Measurements from ENCODE around the gene PCP2. TPM values are rescaled to one million over a fixed set of nuclear protein-coding genes. Genes with fewer than 3 reads are reported as not detected.
"Not testable (repeated sequence)": the region's sequence is repeated elsewhere in the genome, so short reads cannot be mapped to it uniquely, and the experiment has no call there.

PCP2 gene
- total RNA-seq, 4 donors from 2014 or later, result not detected

DNA sequence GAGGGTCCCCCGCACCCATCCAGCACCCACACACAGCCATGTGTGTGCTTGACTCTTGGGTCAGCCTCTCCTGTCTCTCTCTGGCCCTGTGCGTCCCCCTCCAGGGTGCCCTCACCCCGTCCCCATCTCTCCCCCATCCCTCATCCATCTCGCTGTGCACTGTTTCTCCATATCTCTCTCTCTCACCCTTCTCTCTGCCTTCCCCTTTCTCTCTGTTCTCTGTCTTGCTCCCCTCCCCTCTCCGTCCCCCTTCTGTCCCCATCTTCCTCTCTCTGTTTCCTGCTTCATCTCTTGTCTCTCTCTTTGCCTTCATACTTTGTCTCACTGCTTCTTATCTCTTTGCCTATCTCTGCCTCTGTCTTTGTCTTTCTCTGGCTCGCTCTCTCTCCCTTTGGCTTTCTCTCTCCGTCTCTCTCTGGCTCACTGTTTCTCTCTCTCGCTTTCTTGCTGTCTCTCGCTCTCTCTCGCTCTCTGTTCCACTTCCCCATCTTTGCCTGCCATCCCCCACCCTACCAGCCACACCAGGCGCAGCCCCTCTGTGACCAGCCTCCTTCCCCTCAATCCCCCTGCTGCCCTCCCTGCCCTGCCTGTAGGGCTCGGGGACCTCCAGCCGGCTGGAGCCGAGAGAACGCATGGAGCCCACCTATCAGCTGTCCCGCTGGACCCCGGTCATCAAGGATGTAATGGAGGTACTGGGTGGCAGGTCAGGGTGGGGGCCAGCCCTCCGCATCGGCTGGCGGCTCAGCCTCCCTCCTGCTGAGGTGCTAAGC is 12.3 kb upstream of the PCP2 start:
- peaks cover 0 to 2% (median 0%) of the 10 kb centered on the region in 3 donors for H3K27me3 ChIP-seq

DNA sequence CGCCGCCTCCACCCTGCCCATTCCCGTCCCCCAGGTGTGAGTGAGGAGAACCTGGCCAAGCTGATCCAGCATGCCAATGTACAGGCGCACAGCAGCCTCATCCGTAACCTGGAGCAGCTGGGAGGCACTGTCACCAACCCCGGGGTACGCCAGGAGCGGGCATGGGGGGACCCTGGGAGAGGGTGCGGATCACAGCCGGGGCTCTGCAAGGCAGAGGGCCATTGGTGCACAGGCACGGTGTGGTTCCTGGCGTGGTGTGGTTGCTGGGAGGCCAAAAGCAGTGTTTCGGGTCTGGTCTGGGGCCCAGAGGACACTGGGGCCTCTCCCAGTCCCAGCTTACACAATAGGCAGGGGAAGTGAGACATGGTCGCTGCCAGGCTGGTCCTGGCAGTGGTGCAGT is 11.6 kb upstream of the PCP2 start:
- in situ Hi-C loops (cut with MboI; ENCODE audit: low sequenced_read_pairs in 4 of 4) (no loop called here), intact Hi-C loops (cut with DNase I; ENCODE audit: low total_unique reads) (no loop called here)
- no peak for DNase-seq
- H3K27me3 ChIP-seq, result peaks cover 0 to 2% (median 0%) of the 10 kb centered on the region in 3 donors
- ATAC-seq, result no peak
- H3K27ac ChIP-seq, result no peak overlapping the region
- no peaks in the 10 kb centered on the region for H3K4me1 ChIP-seq
- TF ChIP-seq POLR2A (IDR thresholded peaks at IDR 0.05), result no peak
- TF ChIP-seq, protein P1, sequence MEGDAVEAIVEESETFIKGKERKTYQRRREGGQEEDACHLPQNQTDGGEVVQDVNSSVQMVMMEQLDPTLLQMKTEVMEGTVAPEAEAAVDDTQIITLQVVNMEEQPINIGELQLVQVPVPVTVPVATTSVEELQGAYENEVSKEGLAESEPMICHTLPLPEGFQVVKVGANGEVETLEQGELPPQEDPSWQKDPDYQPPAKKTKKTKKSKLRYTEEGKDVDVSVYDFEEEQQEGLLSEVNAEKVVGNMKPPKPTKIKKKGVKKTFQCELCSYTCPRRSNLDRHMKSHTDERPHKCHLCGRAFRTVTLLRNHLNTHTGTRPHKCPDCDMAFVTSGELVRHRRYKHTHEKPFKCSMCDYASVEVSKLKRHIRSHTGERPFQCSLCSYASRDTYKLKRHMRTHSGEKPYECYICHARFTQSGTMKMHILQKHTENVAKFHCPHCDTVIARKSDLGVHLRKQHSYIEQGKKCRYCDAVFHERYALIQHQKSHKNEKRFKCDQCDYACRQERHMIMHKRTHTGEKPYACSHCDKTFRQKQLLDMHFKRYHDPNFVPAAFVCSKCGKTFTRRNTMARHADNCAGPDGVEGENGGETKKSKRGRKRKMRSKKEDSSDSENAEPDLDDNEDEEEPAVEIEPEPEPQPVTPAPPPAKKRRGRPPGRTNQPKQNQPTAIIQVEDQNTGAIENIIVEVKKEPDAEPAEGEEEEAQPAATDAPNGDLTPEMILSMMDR (IDR thresholded peaks at IDR 0.05 in 4 of 5, conservative IDR thresholded peaks at IDR 0.05 in 1 of 5), result no peak
- H3K4me3 ChIP-seq, result no peak overlapping the region
- no peaks in the 10 kb centered on the region for H3K9me3 ChIP-seq
- H3K36me3 ChIP-seq, result no peaks in the 10 kb centered on the region

More for the DNA sequence above, 12.3 kb upstream of the PCP2 start:
- no peak for ATAC-seq
- no peaks in the 10 kb centered on the region for H3K36me3 ChIP-seq
- no peak for TF ChIP-seq POLR2A (IDR thresholded peaks at IDR 0.05)
- TF ChIP-seq, protein P1 (IDR thresholded peaks at IDR 0.05 in 4 of 5, conservative IDR thresholded peaks at IDR 0.05 in 1 of 5), result no peak
- no peak overlapping the region for H3K27ac ChIP-seq
- H3K9me3 ChIP-seq, result no peaks in the 10 kb centered on the region
- intact Hi-C loops (cut with DNase I; ENCODE audit: low total_unique reads), result no loop called here
- in situ Hi-C loops (cut with MboI; ENCODE audit: low sequenced_read_pairs in 4 of 4), result no loop called here
- no peaks in the 10 kb centered on the region for H3K4me1 ChIP-seq
- H3K4me3 ChIP-seq, result no peak overlapping the region
- no peak for DNase-seq

DNA sequence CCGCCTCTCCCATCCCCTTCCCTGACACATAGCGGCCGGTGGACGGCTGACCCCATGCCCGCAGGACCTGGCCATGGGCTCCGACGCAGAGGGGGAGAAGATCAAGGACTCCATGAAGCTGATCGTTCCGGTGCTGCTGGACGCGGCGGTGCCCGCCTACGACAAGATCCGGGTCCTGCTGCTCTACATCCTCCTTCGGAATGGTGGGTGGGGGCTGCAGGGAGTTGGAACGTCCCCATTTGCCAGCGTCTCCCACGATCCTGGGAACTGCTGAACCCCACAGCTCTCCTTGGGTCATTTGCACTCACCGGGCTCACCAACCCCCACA is 11.0 kb upstream of the PCP2 start:
- no peaks in the 10 kb centered on the region for H3K4me1 ChIP-seq
- DNase-seq (no peak), ATAC-seq (no peak)
- intact Hi-C loops (cut with DNase I; ENCODE audit: low total_unique reads), result no loop called here
- H3K4me3 ChIP-seq, result no peak overlapping the region
- no peaks in the 10 kb centered on the region for H3K36me3 ChIP-seq
- TF ChIP-seq POLR2A (IDR thresholded peaks at IDR 0.05), result no peak
- TF ChIP-seq, protein P1 (IDR thresholded peaks at IDR 0.05 in 4 of 5, conservative IDR thresholded peaks at IDR 0.05 in 1 of 5), result no peak
- no peak overlapping the region for H3K27ac ChIP-seq
- H3K9me3 ChIP-seq, result no peaks in the 10 kb centered on the region
- in situ Hi-C loops (cut with MboI; ENCODE audit: low sequenced_read_pairs in 4 of 4), result no loop called here
- peaks cover 0 to 2% (median 0%) of the 10 kb centered on the region in 3 donors for H3K27me3 ChIP-seq

DNA sequence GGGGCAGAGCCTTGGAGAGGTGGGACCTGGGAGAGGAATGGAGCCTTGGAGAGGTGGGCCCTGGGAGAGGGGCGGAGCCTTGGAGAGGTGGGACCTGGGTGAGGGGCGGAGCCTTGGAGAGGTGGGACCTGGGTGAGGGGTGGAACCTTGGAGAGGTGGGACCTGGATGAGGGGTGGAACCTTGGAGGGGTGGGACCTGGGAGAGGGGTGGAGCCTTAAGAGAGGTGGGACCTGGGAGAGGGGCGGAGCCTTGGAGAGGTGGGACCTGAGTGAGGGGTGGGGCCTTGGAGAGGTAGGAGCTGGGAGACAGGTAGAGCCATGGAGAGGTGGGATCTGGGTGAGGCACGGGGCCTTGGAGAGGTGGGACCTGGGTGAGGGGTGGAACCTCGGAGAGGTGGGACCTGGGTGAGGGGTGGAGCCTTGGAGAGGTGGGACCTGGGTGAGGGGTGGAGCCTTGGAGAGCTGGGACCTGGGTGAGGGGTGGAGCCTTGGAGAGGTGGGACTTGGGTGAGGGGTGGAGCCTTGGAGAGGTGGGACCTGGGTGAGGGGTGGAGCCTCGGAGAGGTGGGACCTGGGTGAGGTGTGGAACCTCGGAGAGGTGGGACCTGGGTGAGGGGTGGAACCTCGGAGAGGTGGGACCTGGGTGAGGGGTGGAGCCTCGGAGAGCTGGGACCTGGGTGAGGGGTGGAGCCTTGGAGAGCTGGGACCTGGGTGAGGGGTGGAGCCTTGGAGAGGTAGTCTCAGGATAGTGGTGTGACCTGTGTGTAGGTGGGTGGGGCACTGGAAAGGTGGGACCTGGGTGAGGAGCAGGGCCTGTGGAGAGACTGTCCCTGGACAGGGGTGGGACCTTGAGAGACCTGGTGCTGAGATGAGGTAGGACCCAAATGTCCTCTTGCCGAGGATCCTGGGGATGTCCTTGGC is 10.4 kb upstream of the PCP2 start:
- H3K27ac ChIP-seq; H3K4me1 ChIP-seq; H3K27me3 ChIP-seq; intact Hi-C loops (cut with DNase I; ENCODE audit: low total_unique reads); H3K4me3 ChIP-seq; H3K36me3 ChIP-seq; ATAC-seq; in situ Hi-C loops (cut with MboI; ENCODE audit: low sequenced_read_pairs in 4 of 4); H3K9me3 ChIP-seq; DNase-seq: not testable (repeated sequence)

DNA sequence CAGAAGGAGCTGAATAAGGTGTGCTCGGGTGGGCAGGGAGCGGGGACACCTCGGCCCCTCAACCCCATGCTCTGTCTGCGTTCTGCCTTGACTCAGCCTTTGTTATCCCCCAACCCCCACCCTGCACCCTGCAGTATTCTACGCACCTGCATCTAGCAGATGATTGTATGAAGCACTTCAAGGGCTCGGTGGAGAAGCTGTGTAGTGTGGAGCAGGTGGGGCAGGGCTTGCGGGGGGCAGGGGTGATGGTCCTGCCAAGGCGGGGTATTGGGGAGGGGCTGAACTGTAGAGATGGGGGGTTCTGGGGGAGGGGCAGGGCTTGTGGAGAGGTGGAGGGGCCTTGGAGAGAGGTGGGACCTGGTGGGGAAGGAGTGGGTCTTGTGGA is 9.5 kb upstream of the PCP2 start:
- Histone ChIP-seq H3K4me1 (no peaks in the 10 kb centered on the region), H3K4me3 (no peak overlapping the region), H3K27ac (no peak overlapping the region), H3K36me3 (no peaks in the 10 kb centered on the region), H3K9me3 (no peaks in the 10 kb centered on the region), H3K27me3 (peaks cover 6 to 12% (median 7%) of the 10 kb centered on the region in 3 donors)
- DNase-seq (no peak), ATAC-seq (no peak)
- TF ChIP-seq, protein P1 (IDR thresholded peaks at IDR 0.05 in 4 of 5, conservative IDR thresholded peaks at IDR 0.05 in 1 of 5), result no peak
- TF ChIP-seq POLR2A (IDR thresholded peaks at IDR 0.05), result no peak
- in situ Hi-C loops (cut with MboI; ENCODE audit: low sequenced_read_pairs in 4 of 4), result no loop called here
- intact Hi-C loops (cut with DNase I; ENCODE audit: low total_unique reads), result no loop called here

All from gastrocnemius medialis (tissue), 4 donors.